ENCODE data around the gene TBC1D32.

Gene TBC1D32

DNA sequence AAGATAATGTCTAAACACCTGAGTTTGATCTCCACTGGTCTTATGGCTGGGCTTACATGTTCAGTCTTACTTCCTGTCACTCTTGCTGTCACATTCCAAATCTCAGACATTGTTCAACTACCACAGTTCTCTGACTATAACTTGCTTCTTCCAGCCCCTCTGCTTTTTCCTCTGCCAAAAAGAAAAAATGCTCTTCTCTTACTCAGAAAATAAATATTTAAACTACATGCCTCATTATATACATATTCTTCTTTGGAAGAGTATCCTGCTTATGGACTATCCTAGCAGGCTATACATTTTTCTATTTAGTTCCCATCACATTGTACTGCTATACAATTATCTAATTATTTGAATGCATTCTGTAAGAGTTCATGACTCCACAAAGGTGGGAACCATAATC lies 175.4 kb downstream of the TBC1D32 start:
- no peak for TF ChIP-seq CTCF (IDR thresholded peaks at IDR 0.05; ENCODE audit: extremely low read depth, insufficient read depth, missing control alignments)
- no peak for DNase-seq (ENCODE audit: low spot score)
- in situ Hi-C loops (cut with MboI; ENCODE audit: low pct_unique_long_range_greater_than_20kb, low sequenced_read_pairs, unreplicated experiment), result no loop called here

- in situ Hi-C loops (cut with MboI; ENCODE audit: low pct_unique_long_range_greater_than_20kb, low sequenced_read_pairs, unreplicated experiment), result no loop called here
- no peak for DNase-seq (ENCODE audit: low spot score)
- TF ChIP-seq CTCF (IDR thresholded peaks at IDR 0.05; ENCODE audit: extremely low read depth, insufficient read depth, missing control alignments), result no peak
Measured at GRCh38 chr6:121158438-121158837, 175.8 kb downstream of the TBC1D32 start.

- no peak for DNase-seq (ENCODE audit: low spot score)
- in situ Hi-C loops (cut with MboI; ENCODE audit: low pct_unique_long_range_greater_than_20kb, low sequenced_read_pairs, unreplicated experiment), result no loop called here
- no peak for TF ChIP-seq CTCF (IDR thresholded peaks at IDR 0.05; ENCODE audit: extremely low read depth, insufficient read depth, missing control alignments)
Measured at GRCh38 chr6:121157906-121158305, 176.4 kb downstream of the TBC1D32 start.

GRCh38 chr6:121143476-121143875 lies 190.8 kb downstream of the TBC1D32 start:
- TF ChIP-seq CTCF (IDR thresholded peaks at IDR 0.05; ENCODE audit: extremely low read depth, insufficient read depth, missing control alignments), result no peak
- in situ Hi-C loops (cut with MboI; ENCODE audit: low pct_unique_long_range_greater_than_20kb, low sequenced_read_pairs, unreplicated experiment), result no loop called here
- DNase-seq (ENCODE audit: low spot score), result no peak

DNA sequence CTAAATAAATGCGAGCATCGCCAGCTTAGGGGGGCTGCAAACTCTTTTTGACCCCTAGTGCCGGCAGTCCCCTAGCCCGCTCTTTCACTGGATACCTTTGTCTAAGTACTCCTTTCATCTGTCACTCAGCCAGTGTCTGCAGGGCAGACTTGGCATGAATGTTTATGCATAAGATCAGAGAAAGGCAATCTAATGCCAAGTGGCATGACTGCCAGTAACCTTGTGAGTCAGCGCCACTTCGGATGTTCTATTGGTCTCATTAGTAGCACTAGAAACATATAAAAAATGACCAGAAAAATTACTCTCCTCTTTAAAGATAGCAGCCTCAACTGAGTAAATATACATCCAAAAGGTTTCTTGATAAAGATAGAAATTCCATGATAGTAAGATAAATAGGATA lies 192.2 kb downstream of the TBC1D32 start:
- no peak for DNase-seq (ENCODE audit: low spot score)
- TF ChIP-seq CTCF (IDR thresholded peaks at IDR 0.05; ENCODE audit: extremely low read depth, insufficient read depth, missing control alignments), result no peak
- in situ Hi-C loops (cut with MboI; ENCODE audit: low pct_unique_long_range_greater_than_20kb, low sequenced_read_pairs, unreplicated experiment), result no loop called here

DNA sequence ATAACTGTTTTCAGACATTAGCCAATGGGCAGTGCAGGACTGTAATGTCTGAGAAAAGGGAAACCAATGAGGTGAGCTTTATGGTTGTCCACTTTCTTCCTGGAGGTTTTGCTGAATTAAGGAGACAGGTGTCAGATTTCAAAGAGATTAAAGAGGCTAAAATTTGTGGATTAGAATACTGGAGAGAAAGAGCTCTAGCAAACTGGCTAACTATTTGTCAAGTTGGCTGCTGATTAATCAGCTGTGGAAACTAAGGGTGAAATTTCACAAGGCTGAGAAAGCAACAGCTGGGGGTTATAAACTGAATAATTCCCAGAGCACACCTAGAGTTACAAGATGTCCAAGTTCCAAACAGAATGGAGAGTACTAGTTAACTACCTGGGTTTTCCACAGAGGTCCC lies 198.9 kb downstream of the TBC1D32 start:
- in situ Hi-C loops (cut with MboI; ENCODE audit: low pct_unique_long_range_greater_than_20kb, low sequenced_read_pairs, unreplicated experiment), result no loop called here
- no peak for DNase-seq (ENCODE audit: low spot score)
- no peak for TF ChIP-seq CTCF (IDR thresholded peaks at IDR 0.05; ENCODE audit: extremely low read depth, insufficient read depth, missing control alignments)

GRCh38 chr6:121134922-121135321 lies 199.4 kb downstream of the TBC1D32 start:
- DNase-seq (ENCODE audit: low spot score), result no peak
- no peak for TF ChIP-seq CTCF (IDR thresholded peaks at IDR 0.05; ENCODE audit: extremely low read depth, insufficient read depth, missing control alignments)
- in situ Hi-C loops (cut with MboI; ENCODE audit: low pct_unique_long_range_greater_than_20kb, low sequenced_read_pairs, unreplicated experiment), result no loop called here

All from GM13977 (cell line).